H9 (cell line): Measurements from ENCODE around the gene TESK2. TPM values are rescaled to one million over a fixed set of nuclear protein-coding genes. Genes with fewer than 3 reads are reported as not detected.

Source experiments
- DNase-seq: peaks from one replicate; pipeline ENCODE4 v3.0.0-alpha.2; 2017
- H2AFZ ChIP-seq: one replicate; pipeline ENCODE4 v1.6.1; 2013; ENCODE audit warnings: mild to moderate bottlenecking, low read length, control low read depth, moderate library complexity
- H2AK5ac ChIP-seq: 2 replicates; pipeline ENCODE4 v1.6.1; 2013; ENCODE audit warnings: low read length, control low read depth, mixed read lengths; ENCODE audit not compliant: insufficient read length
- H2BK120ac ChIP-seq: one replicate; pipeline ENCODE4 v1.6.1; 2013; ENCODE audit warnings: low read depth, mild to moderate bottlenecking, low read length, control low read depth, inconsistent platforms; ENCODE audit not compliant: poor library complexity, severe bottlenecking
- H2BK12ac ChIP-seq: 2 replicates; pipeline ENCODE4 v1.6.1; 2013; ENCODE audit warnings: low read length, control low read depth, mixed read lengths, low read depth; ENCODE audit not compliant: insufficient read length
- H2BK15ac ChIP-seq: 2 replicates; pipeline ENCODE4 v1.6.1; 2013; ENCODE audit warnings: low read depth, low read length, control low read depth
- H2BK20ac ChIP-seq: one replicate; pipeline ENCODE4 v1.6.1; 2013; ENCODE audit warnings: low read depth, mild to moderate bottlenecking, low read length, control low read depth, inconsistent platforms; ENCODE audit not compliant: poor library complexity, severe bottlenecking
- H2BK5ac ChIP-seq: 2 replicates; pipeline ENCODE4 v1.6.1; 2013; ENCODE audit warnings: low read length, control low read depth, mixed read lengths; ENCODE audit not compliant: insufficient read length
- H3K14ac ChIP-seq: 2 replicates; pipeline ENCODE4 v1.6.1; 2013; ENCODE audit warnings: low read length, control low read depth; ENCODE audit not compliant: insufficient read depth
- H3K18ac ChIP-seq: 2 replicates; pipeline ENCODE4 v1.6.1; 2013; ENCODE audit warnings: low read depth, mild to moderate bottlenecking, mixed read lengths, low read length, control low read depth; ENCODE audit not compliant: insufficient read length
- H3K23ac ChIP-seq: 2 replicates; pipeline ENCODE4 v1.6.1; 2013; ENCODE audit warnings: low read length, control low read depth, mixed read lengths, low read depth; ENCODE audit not compliant: insufficient read length
- H3K23me2 ChIP-seq: 2 replicates; pipeline ENCODE4 v1.6.1; 2013; ENCODE audit warnings: low read depth, mild to moderate bottlenecking, mixed read lengths, low read length, control low read depth; ENCODE audit not compliant: insufficient read length, poor library complexity, severe bottlenecking
- H3K27ac ChIP-seq: 2 replicates; pipeline ENCODE4 v1.5.1; 2013; ENCODE audit warnings: low read length, control low read depth, mixed read lengths, low read depth; ENCODE audit not compliant: insufficient read length
- H3K27me3 ChIP-seq: 2 replicates; pipeline ENCODE4 v1.6.1; 2013; ENCODE audit warnings: low read length, control low read depth, inconsistent platforms; ENCODE audit not compliant: insufficient read depth
- H3K4ac ChIP-seq: 2 replicates; pipeline ENCODE4 v1.6.1; 2013; ENCODE audit warnings: low read depth, mild to moderate bottlenecking, control low read depth, inconsistent platforms, low read length, moderate library complexity
- H3K4me1 ChIP-seq: 2 replicates; pipeline ENCODE4 v1.6.1; 2013; ENCODE audit warnings: low read length, control low read depth, inconsistent platforms; ENCODE audit not compliant: insufficient read depth
- H3K4me2 ChIP-seq: 2 replicates; pipeline ENCODE4 v1.6.1; 2013; ENCODE audit warnings: low read length, control low read depth, mixed read lengths; ENCODE audit not compliant: insufficient read length, insufficient read depth
- H3K56ac ChIP-seq: 2 replicates; pipeline ENCODE4 v1.6.1; 2013; ENCODE audit warnings: low read depth, mild to moderate bottlenecking, mixed read lengths, low read length, control low read depth; ENCODE audit not compliant: insufficient read length
- H3K79me1 ChIP-seq: 2 replicates; pipeline ENCODE4 v1.6.1; 2013; ENCODE audit warnings: low read depth, mild to moderate bottlenecking, moderate library complexity, low read length, control low read depth, inconsistent platforms; ENCODE audit not compliant: insufficient read depth, poor library complexity, severe bottlenecking
- H3K79me2 ChIP-seq: 2 replicates; pipeline ENCODE4 v1.6.1; 2013; ENCODE audit warnings: low read length, control low read depth, inconsistent platforms; ENCODE audit not compliant: insufficient read depth
- H3K9ac ChIP-seq: 2 replicates; pipeline ENCODE4 v1.6.1; 2013; ENCODE audit warnings: low read length, control low read depth, mixed read lengths; ENCODE audit not compliant: insufficient read length; ENCODE audit errors: extremely low read depth
- H3K9me3 ChIP-seq: one replicate; pipeline ENCODE4 v1.6.1; 2013; ENCODE audit warnings: low read depth, low read length, inconsistent platforms; ENCODE audit not compliant: control insufficient read depth
- H3T11ph ChIP-seq: one replicate; pipeline ENCODE4 v1.6.1; 2013; ENCODE audit warnings: mild to moderate bottlenecking, low read length, control low read depth, inconsistent platforms
- H4K20me1 ChIP-seq: one replicate; pipeline ENCODE4 v1.6.1; 2013; ENCODE audit not compliant: control insufficient read depth, insufficient read length, insufficient read depth
- H4K5ac ChIP-seq: 2 replicates; pipeline ENCODE4 v1.6.1; 2013; ENCODE audit warnings: low read depth, mild to moderate bottlenecking, mixed read lengths, low read length, control low read depth; ENCODE audit not compliant: insufficient read length
- H4K8ac ChIP-seq: replicated peaks from 2 replicates; pipeline ENCODE4 v1.6.1; 2013; ENCODE audit warnings: low read length, control low read depth, mixed read lengths, low read depth; ENCODE audit not compliant: insufficient read length
- H4K91ac ChIP-seq: 2 replicates; pipeline ENCODE4 v1.6.1; 2013; ENCODE audit warnings: low read depth, mild to moderate bottlenecking, moderate library complexity, mixed read lengths, low read length, control low read depth; ENCODE audit not compliant: insufficient read length
- H3K27ac Mint-ChIP-seq, 3 experiments: 2 replicates in 2 of 3; 3 replicates in 1 of 3; pipeline ENCODE4 v1.8.0; 2020 to 2021; ENCODE audit warnings: mixed read lengths in 3 of 3, mild to moderate bottlenecking in 1 of 3, moderate library complexity in 1 of 3
- H3K27me3 Mint-ChIP-seq: 2 replicates; pipeline ENCODE4 v1.8.0; 2021; ENCODE audit warnings: low read depth, mild to moderate bottlenecking, moderate library complexity, mixed read lengths
- H3K36me3 Mint-ChIP-seq, 3 experiments: 2 replicates in 2 of 3; 3 replicates in 1 of 3; pipeline ENCODE4 v1.8.0; 2020 to 2021; ENCODE audit warnings: low read depth in 3 of 3, mixed read lengths in 3 of 3; ENCODE audit not compliant: insufficient read depth in 1 of 3
- H3K4me1 Mint-ChIP-seq, 2 experiments: 2 replicates each; pipeline ENCODE4 v1.8.0; 2020; ENCODE audit warnings: mixed read lengths in 2 of 2
- H3K4me3 Mint-ChIP-seq, 2 experiments: 2 replicates in 1 of 2; 3 replicates in 1 of 2; pipeline ENCODE4 v1.8.0; 2020 to 2021; ENCODE audit warnings: mild to moderate bottlenecking in 2 of 2, mixed read lengths in 2 of 2, moderate library complexity in 1 of 2
- H3K9me3 Mint-ChIP-seq, 2 experiments: 2 replicates in 1 of 2; 3 replicates in 1 of 2; pipeline ENCODE4 v1.8.0; 2020; ENCODE audit warnings: mild to moderate bottlenecking in 2 of 2, mixed read lengths in 2 of 2, moderate library complexity in 1 of 2
- WGBS: extraction: QIAGEN DNeasy Blood & Tissue Kit; methylation state at CpG from one replicate; pipeline ENCODE4 v1.1.7; 2013; ENCODE audit warnings: missing lambda C conversion rate, low lambda C conversion rate, mixed read lengths; ENCODE audit not compliant: insufficient read length; ENCODE audit errors: extremely low coverage; 5-methylcytosine and 5-hydroxymethylcytosine counted together
- total RNA-seq: library from RNA; stranded (reverse); gene quantifications from 2 replicates; pipeline ENCODE4 v1.2.1, GENCODE V29; 2021
- TF ChIP-seq, protein P1 (sequence below): fragments of 200-600 bp; sonication (generic); conservative IDR thresholded peaks from 3 replicates; pipeline ENCODE4 v1.8.0; 2021; ENCODE audit warnings: antibody characterized with exemption, mild to moderate bottlenecking

The TESK2 gene
- total RNA-seq, 1 experiment from 2014 or later: 7.2 TPM

DNA sequence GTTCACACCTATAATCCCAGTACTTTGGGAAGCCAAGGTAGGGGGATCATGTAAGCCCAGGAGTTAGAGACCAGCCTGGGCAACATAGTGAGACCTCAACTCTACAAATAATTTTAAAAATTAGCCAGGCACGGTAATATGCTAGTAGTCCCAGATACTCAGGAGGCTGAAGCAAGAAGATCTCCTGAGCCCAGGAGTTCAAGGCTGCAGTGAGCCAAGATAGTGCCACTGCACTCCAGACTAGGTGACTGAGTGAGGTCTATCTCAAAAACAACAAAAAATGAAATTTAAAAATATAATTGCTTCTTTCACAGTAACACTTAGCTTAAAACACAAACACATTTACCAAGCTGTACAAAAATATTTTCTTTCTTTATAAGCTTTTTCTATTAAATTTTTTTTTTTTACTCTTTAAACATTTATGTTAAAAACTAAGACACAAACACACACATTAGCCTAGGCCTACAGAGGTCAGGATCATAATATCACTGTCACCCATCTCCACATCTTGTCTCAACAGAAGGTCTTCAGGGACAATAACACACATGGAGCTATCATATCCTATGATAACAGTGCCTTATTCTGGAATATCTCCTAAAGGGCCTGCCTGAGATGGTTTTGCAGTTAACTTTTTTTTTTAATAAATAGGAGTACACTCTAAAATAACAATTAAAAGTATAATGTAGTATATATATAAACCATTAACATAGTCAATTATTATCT lies 43.9 kb downstream of the TESK2 start:
- H3K27ac Mint-ChIP-seq: no peak overlapping the region; a peak in 1 of 7 replicates
- no CpG with 5 or more reads among the region's 1 CpG for WGBS

More for the DNA sequence above, 43.9 kb downstream of the TESK2 start:
- no peak overlapping the region for H2AFZ ChIP-seq
- no peak overlapping the region for H2BK5ac ChIP-seq
- Mint-ChIP-seq H3K27me3 (no peaks in the 10 kb centered on the region), H3K9me3 (no peaks in the 10 kb centered on the region; a peak in 1 of 5 replicates), H3K4me3 (no peak overlapping the region), H3K4me1 (peaks cover 1 to 9% of the 10 kb centered on the region in 2 experiments), H3K36me3 (no peaks in the 10 kb centered on the region)
- no peak overlapping the region for H3K27ac ChIP-seq
- H3K56ac ChIP-seq: no peak overlapping the region
- H3K79me1 ChIP-seq: no peaks in the 10 kb centered on the region
- no peak overlapping the region for H2BK20ac ChIP-seq
- H4K91ac ChIP-seq: no peak overlapping the region
- H3K18ac ChIP-seq: no peak overlapping the region
- no peak overlapping the region for H2AK5ac ChIP-seq
- no peaks in the 10 kb centered on the region for H3K23me2 ChIP-seq
- H3T11ph ChIP-seq: no peak overlapping the region
- no peaks in the 10 kb centered on the region for H3K4me1 ChIP-seq
- H3K4me2 ChIP-seq: no peak overlapping the region
- H3K9ac ChIP-seq: no peak overlapping the region
- H2BK15ac ChIP-seq: no peak overlapping the region
- TF ChIP-seq, protein P1, sequence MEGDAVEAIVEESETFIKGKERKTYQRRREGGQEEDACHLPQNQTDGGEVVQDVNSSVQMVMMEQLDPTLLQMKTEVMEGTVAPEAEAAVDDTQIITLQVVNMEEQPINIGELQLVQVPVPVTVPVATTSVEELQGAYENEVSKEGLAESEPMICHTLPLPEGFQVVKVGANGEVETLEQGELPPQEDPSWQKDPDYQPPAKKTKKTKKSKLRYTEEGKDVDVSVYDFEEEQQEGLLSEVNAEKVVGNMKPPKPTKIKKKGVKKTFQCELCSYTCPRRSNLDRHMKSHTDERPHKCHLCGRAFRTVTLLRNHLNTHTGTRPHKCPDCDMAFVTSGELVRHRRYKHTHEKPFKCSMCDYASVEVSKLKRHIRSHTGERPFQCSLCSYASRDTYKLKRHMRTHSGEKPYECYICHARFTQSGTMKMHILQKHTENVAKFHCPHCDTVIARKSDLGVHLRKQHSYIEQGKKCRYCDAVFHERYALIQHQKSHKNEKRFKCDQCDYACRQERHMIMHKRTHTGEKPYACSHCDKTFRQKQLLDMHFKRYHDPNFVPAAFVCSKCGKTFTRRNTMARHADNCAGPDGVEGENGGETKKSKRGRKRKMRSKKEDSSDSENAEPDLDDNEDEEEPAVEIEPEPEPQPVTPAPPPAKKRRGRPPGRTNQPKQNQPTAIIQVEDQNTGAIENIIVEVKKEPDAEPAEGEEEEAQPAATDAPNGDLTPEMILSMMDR: no peak
- H4K5ac ChIP-seq: no peak overlapping the region
- no peak overlapping the region for H3K4ac ChIP-seq
- no peak for DNase-seq
- H4K20me1 ChIP-seq: no peaks in the 10 kb centered on the region
- no peak overlapping the region for H4K8ac ChIP-seq
- H3K9me3 ChIP-seq: no peaks in the 10 kb centered on the region
- no peaks in the 10 kb centered on the region for H3K79me2 ChIP-seq
- no peak overlapping the region for H2BK120ac ChIP-seq
- H3K23ac ChIP-seq: no peak overlapping the region
- H3K14ac ChIP-seq: no peak overlapping the region
- no peak overlapping the region for H2BK12ac ChIP-seq
- no peaks in the 10 kb centered on the region for H3K27me3 ChIP-seq
